Uterus (tissue), 2 donors: ENCODE data around the gene SGCG.

Experiments used
- CTCF ChIP-seq, 4 experiments: fragments of 200-600 bp in 2 of 4; fragments of 450-650 bp in 2 of 4; sonication (generic) in 2 of 4; IDR thresholded peaks; one replicate each; pipeline ENCODE4 v1.5.1; 2016 to 2019; ENCODE audit warnings: antibody characterized with exemption in 4 of 4, mild to moderate bottlenecking in 2 of 4, moderate library complexity in 1 of 4
- POLR2A ChIP-seq, 2 donors: fragments of 450-650 bp; IDR thresholded peaks; one replicate each; pipeline ENCODE4 v1.6.1; 2016; ENCODE audit warnings: antibody characterized with exemption in 2 of 2, mild to moderate bottlenecking in 1 of 2, moderate library complexity in 1 of 2

- TF ChIP-seq CTCF (IDR thresholded peaks at IDR 0.05) (no peak), POLR2A (IDR thresholded peaks at IDR 0.05) (no peak)
These were observed 40.3 kb upstream of the SGCG start for GRCh38 chr13:23140492-23140891.
